Measurements from ENCODE around the gene MAD2L2. TPM values are rescaled to one million over a fixed set of nuclear protein-coding genes. Genes with fewer than 3 reads are reported as not detected.

Gene MAD2L2
- total and polyA plus RNA-seq, 12 donors, result 15.6 to 71.2 (median 28.1) TPM

DNA sequence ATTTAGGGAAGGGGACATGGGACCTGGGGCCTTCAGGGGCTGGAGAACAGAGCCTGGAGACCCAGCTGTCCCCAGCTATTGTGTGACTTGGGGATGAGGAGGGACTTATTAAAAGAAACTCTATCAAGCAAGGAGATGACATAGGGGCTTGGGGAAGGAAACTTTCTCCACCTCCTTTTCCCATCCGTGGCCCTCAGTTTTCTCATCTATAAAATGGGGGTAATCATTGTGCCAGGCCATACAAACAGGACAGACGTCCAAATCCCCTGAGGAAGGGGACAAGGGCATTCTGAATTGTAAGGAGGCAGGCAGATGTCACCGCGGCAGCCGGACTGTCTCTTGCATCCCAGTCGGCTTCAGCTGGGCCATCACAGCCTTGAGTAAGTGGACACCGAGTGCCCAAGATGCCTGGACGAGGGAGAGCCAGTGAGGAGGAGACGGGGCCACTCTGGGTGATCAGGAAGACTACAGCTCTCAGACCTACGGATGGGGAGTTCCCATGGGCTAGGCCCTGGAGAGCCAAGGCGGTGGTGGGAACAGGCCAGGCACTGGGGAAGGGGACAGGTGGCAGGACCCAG lies 28.7 kb downstream of the MAD2L2 start:
- no peak overlapping the region for H3K4me3 ChIP-seq
- H3K36me3 ChIP-seq (replicated peaks in 1 of 2), result peaks cover 0 to 8% of the 10 kb centered on the region in 2 donors
- intact Hi-C loops (cut with DNase I), result loop anchor here in 1 of 2 donors (5.0 kb wide), 1 partner anchor 70 kb away; no protein-coding TSS in a partner anchor
- no peaks in the 10 kb centered on the region for H3K9me3 ChIP-seq (replicated peaks in 1 of 3)
- TF ChIP-seq, protein P1, sequence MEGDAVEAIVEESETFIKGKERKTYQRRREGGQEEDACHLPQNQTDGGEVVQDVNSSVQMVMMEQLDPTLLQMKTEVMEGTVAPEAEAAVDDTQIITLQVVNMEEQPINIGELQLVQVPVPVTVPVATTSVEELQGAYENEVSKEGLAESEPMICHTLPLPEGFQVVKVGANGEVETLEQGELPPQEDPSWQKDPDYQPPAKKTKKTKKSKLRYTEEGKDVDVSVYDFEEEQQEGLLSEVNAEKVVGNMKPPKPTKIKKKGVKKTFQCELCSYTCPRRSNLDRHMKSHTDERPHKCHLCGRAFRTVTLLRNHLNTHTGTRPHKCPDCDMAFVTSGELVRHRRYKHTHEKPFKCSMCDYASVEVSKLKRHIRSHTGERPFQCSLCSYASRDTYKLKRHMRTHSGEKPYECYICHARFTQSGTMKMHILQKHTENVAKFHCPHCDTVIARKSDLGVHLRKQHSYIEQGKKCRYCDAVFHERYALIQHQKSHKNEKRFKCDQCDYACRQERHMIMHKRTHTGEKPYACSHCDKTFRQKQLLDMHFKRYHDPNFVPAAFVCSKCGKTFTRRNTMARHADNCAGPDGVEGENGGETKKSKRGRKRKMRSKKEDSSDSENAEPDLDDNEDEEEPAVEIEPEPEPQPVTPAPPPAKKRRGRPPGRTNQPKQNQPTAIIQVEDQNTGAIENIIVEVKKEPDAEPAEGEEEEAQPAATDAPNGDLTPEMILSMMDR (IDR thresholded peaks at IDR 0.05), result no peak
- no peak for TF ChIP-seq POLR2A (IDR thresholded peaks at IDR 0.05)
- H3K4me1 ChIP-seq (replicated peaks in 1 of 2), result peaks cover 29 to 41% of the 10 kb centered on the region in 2 donors
- WGBS, 4 donors, result 80 to 87% (median 86%) methylated on average over 11 of the region's 11 CpGs
- no peak for DNase-seq
- no peak overlapping the region for H3K27ac ChIP-seq
- no peaks in the 10 kb centered on the region for H3K27me3 ChIP-seq

DNA sequence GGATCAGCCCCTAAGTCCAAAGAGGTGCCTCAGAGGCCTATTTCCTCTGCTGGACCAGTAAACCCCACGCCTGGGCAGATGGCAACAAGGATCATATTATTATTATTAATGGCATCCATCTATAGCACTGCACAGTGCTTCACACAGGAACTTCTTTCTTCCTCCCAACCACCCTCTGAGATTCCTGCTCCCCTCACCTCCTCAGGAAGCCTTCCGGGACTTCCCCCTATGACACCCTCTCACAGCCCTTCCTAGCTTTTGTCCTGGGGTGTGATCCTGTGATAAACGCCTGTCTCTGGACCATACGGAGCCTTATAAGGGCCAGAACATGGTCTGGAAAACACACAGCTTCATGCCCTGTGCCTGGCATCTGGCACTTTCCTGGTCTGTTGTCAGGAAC lies 29.9 kb downstream of the MAD2L2 start:
- no peaks in the 10 kb centered on the region for H3K9me3 ChIP-seq (replicated peaks in 1 of 3)
- no peak for TF ChIP-seq POLR2A (IDR thresholded peaks at IDR 0.05)
- TF ChIP-seq, protein P1 (IDR thresholded peaks at IDR 0.05), result no peak
- H3K4me1 ChIP-seq (replicated peaks in 1 of 2), result peaks cover 29 to 41% of the 10 kb centered on the region in 2 donors
- 75 to 92% (median 86%) methylated on average over 4 of the region's 4 CpGs for WGBS, 4 donors
- H3K27ac ChIP-seq, result no peak overlapping the region
- H3K27me3 ChIP-seq, result no peaks in the 10 kb centered on the region
- H3K36me3 ChIP-seq (replicated peaks in 1 of 2), result no peaks in the 10 kb centered on the region
- intact Hi-C loops (cut with DNase I), result loop anchor here in 1 of 2 donors (5.0 kb wide), 1 partner anchor 71 kb away; no protein-coding TSS in a partner anchor
- DNase-seq, result no peak
- H3K4me3 ChIP-seq, result no peak overlapping the region

DNA sequence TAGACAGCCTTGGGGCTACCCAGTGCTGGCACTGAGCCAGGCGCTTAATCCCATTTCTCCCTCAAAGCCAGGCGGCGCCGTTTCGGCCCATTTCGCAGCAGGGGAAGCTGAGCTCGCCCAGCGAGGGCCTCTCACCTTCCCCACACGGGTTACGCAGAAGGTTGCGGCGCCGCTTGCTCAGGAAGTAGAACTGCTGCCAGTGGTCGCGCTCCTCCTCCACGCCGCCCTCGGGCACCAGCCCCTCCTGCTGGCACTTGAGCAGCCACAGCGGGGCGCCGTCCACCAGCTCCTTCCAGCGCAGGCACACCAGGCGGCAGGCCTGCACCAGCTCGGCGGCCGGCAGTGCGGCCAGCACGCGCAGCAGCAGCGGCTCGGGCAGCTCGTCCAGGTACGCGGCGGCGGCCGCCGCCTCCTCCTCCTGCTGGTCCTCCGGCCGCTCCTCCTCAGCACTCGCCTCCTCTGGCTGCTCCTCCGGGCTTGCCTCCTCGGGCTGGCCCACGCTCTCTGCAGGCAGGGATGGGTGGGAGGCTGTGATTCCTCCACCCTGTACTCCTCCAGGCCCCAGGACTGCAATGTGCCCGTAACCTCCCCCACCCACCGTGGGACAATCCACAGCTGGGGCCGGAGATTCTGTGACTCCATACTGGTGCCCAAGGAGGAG lies 30.5 kb downstream of the MAD2L2 start:
- TF ChIP-seq, protein P1 (IDR thresholded peaks at IDR 0.05), result peak; percentile 43 to 80 (median 61)
- TF ChIP-seq POLR2A (IDR thresholded peaks at IDR 0.05), result no peak
- Histone ChIP-seq H3K27ac (no peak overlapping the region), H3K36me3 (replicated peaks in 1 of 2) (no peaks in the 10 kb centered on the region), H3K4me1 (replicated peaks in 1 of 2) (peaks cover 25 to 37% of the 10 kb centered on the region in 2 donors), H3K27me3 (no peaks in the 10 kb centered on the region), H3K4me3 (no peak overlapping the region), H3K9me3 (replicated peaks in 1 of 3) (no peaks in the 10 kb centered on the region)
- intact Hi-C loops (cut with DNase I), result loop anchor here in 1 of 2 donors (5.0 kb wide), 1 partner anchor 72 kb away; no protein-coding TSS in a partner anchor
- DNase-seq, result peak; percentile 64 to 86 (median 74)
- 20 to 54% (median 36%) methylated on average over 2 to 47 of the region's 47 CpGs for WGBS, 4 donors

DNA sequence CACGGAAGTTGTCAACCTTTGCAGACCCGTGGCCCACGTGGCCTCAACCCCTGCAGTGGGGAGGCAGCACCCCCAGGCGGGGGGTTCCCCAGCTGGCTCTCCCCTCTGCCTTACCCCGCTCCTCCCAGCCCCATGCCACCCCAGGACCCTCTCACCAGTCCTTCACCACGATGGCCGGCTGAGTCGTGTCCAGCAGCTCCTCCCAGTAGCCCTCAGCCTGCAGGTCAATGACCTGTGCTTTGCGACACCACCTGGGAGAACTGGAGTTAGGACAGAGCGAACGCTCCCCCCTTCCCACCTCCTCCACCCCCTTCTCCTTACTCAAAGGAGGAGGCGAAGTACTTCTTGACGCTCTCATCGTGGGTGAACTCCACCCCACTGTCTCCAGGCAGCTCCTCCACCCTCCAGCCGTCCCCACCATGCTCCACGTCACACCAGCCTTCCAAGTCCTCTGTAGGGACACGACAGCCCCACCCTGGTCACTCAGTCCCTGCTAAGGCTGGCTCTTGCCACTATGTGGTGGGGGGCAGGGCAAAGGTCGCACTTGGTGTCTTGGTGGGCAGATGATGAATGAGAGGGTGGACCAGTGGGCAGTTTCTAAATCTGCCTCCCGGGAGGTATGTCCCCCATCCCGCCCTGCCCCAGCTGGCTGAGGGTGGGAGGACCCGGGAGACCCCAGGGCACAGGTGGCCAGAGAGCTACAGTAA lies 31.2 kb downstream of the MAD2L2 start:
- H3K27me3 ChIP-seq, result no peaks in the 10 kb centered on the region
- intact Hi-C loops (cut with DNase I), result loop anchor here in 1 of 2 donors (5.0 to 10.0 kb wide), 2 partner anchors 73 to 605 kb away; partner anchors contain the start of gene MASP2
- TF ChIP-seq, protein P1 (IDR thresholded peaks at IDR 0.05), result no peak
- TF ChIP-seq POLR2A (IDR thresholded peaks at IDR 0.05), result no peak
- H3K4me1 ChIP-seq (replicated peaks in 1 of 2), result peaks cover 19 to 32% of the 10 kb centered on the region in 2 donors
- no peaks in the 10 kb centered on the region for H3K9me3 ChIP-seq (replicated peaks in 1 of 3)
- H3K27ac ChIP-seq, result no peak overlapping the region
- peak in 5 of 7 donors; percentile 28 to 63 (median 52) for DNase-seq
- no peak overlapping the region for H3K4me3 ChIP-seq
- 38 to 76% (median 44%) methylated on average over 7 to 21 of the region's 21 CpGs for WGBS, 4 donors
- no peaks in the 10 kb centered on the region for H3K36me3 ChIP-seq (replicated peaks in 1 of 2)
